SK-N-SH (cell line): ENCODE measurements around the gene TMEM163. TPM values are rescaled to one million over a fixed set of nuclear protein-coding genes. Genes with fewer than 3 reads are reported as not detected.

Experiments used
- CTCF ChIA-PET: fragments of 300-600, 350-600 bp; formaldehyde crosslinking; extraction: SDS; loops from one replicate; lab custom pipeline; 2021; lab: Yijun Ruan, JAX
- POLR2A ChIA-PET: fragments of 350-600 bp; sonication (Branson Sonifier 250); formaldehyde crosslinking; extraction: SDS; loops from one replicate; lab custom pipeline; 2020; ENCODE audit warnings: antibody characterized with exemption, inconsistent platforms; lab: Yijun Ruan, JAX
- DNase-seq: peaks from one replicate; pipeline ENCODE4 v3.0.0; 2012
- H2AFZ ChIP-seq: fragments of 200-600 bp; sonication (generic); 2 replicates; pipeline ENCODE4 v1.8.1; 2016; ENCODE audit warnings: antibody characterized with exemption, mild to moderate bottlenecking, low read depth
- H3F3A ChIP-seq: fragments of 200-600 bp; sonication (generic); replicated peaks from 2 replicates; pipeline ENCODE3; 2016; ENCODE audit warnings: antibody characterized with exemption, mild to moderate bottlenecking; ENCODE audit not compliant: insufficient read depth
- H3K27ac ChIP-seq, 2 experiments: fragments of 200-500 bp in 1 of 2; fragments of 200-600 bp in 1 of 2; sonication (Bioruptor generic) in 1 of 2; sonication (generic), shearing (Covaris generic) in 1 of 2; 2 replicates each; pipeline versions ENCODE4 v1.5.1 to v1.6.1; 2014 to 2016; ENCODE audit warnings: low read depth in 2 of 2, inconsistent platforms in 1 of 2, low read length in 1 of 2, mild to moderate bottlenecking in 1 of 2, mixed read lengths in 1 of 2
- H3K27me3 ChIP-seq: fragments of 200-600 bp; sonication (generic), shearing (Covaris generic); 2 replicates; pipeline ENCODE4 v1.6.1; 2016; ENCODE audit warnings: mixed run types; ENCODE audit not compliant: insufficient read depth
- H3K36me3 ChIP-seq, 2 experiments: fragments of 200-500 bp in 1 of 2; fragments of 200-600 bp in 1 of 2; sonication (Bioruptor generic) in 1 of 2; sonication (generic) in 1 of 2; replicated peaks in 1 of 2; 2 replicates each; pipeline versions ENCODE3 to v1.5.1; 2014 to 2016; ENCODE audit warnings: low read length in 1 of 2, mild to moderate bottlenecking in 1 of 2; ENCODE audit not compliant: insufficient read depth in 2 of 2, control insufficient read depth in 1 of 2
- H3K4me1 ChIP-seq, 2 experiments: fragments of 200-500 bp in 1 of 2; fragments of 200-600 bp in 1 of 2; sonication (Bioruptor generic) in 1 of 2; sonication (generic), shearing (Covaris generic) in 1 of 2; 2 replicates each; pipeline versions ENCODE4 v1.5.1 to v1.6.1; 2014 to 2016; ENCODE audit warnings: low read depth in 1 of 2, low read length in 1 of 2, mixed run types in 1 of 2; ENCODE audit not compliant: insufficient read depth in 2 of 2, control insufficient read depth in 1 of 2
- H3K4me2 ChIP-seq: fragments of 200-600 bp; sonication (generic), shearing (Covaris generic); 2 replicates; pipeline ENCODE4 v1.6.1; 2017; ENCODE audit warnings: mixed run types
- H3K4me3 ChIP-seq, 2 experiments: fragments of 200-500 bp in 1 of 2; fragments of 200-600 bp in 1 of 2; sonication (Bioruptor generic) in 1 of 2; sonication (generic), shearing (Covaris generic) in 1 of 2; 2 replicates each; pipeline versions ENCODE4 v1.5.1 to v1.8.1; 2014 to 2016; ENCODE audit warnings: low read depth in 2 of 2, inconsistent platforms in 1 of 2, low read length in 1 of 2, mild to moderate bottlenecking in 1 of 2, mixed read lengths in 1 of 2, moderate library complexity in 1 of 2
- H3K79me2 ChIP-seq: fragments of 200-600 bp; sonication (generic); 2 replicates; pipeline ENCODE4 v1.8.1; 2017; ENCODE audit warnings: mild to moderate bottlenecking; ENCODE audit not compliant: insufficient read depth
- H3K9ac ChIP-seq: fragments of 200-600 bp; sonication (generic); 2 replicates; pipeline ENCODE4 v1.6.1; 2017; ENCODE audit warnings: mixed run types
- H3K9me2 ChIP-seq: fragments of 200-600 bp; sonication (generic); 2 replicates; pipeline ENCODE4 v1.6.1; 2017; ENCODE audit warnings: mixed run types
- H3K9me3 ChIP-seq: fragments of 200-600 bp; sonication (generic); 2 replicates; pipeline ENCODE4 v1.6.1; 2017; ENCODE audit warnings: mixed run types, mild to moderate bottlenecking, moderate library complexity
- H4K20me1 ChIP-seq: fragments of 200-600 bp; sonication (generic); 2 replicates; pipeline ENCODE4 v1.6.1; 2017; ENCODE audit warnings: mild to moderate bottlenecking, mixed run types; ENCODE audit not compliant: insufficient read depth
- CHD2 ChIP-seq: fragments of 150-350 bp; IDR thresholded peaks from 2 replicates; pipeline ENCODE4 v1.6.1; 2018; ENCODE audit warnings: low read length; ENCODE audit not compliant: partially characterized antibody
- EZH2phosphoT487 ChIP-seq: fragments of 200-600 bp; sonication (generic); IDR thresholded peaks from 2 replicates; pipeline ENCODE4 v1.6.1; 2017; ENCODE audit warnings: low read depth, mixed run types, mild to moderate bottlenecking, antibody characterized with exemption, moderate library complexity, borderline replicate concordance
- FOSL2 ChIP-seq: IDR thresholded peaks from 2 replicates; pipeline ENCODE4 v1.4.0; 2012; ENCODE audit warnings: low read depth, mild to moderate bottlenecking, moderate library complexity, borderline replicate concordance
- FOXM1 ChIP-seq: IDR thresholded peaks from 2 replicates; pipeline ENCODE4 v1.4.0; 2012; ENCODE audit warnings: low read depth, mild to moderate bottlenecking
- GABPA ChIP-seq: IDR thresholded peaks from 2 replicates; pipeline ENCODE4 v1.4.0; 2012; ENCODE audit warnings: low read depth, mild to moderate bottlenecking
- GATA2 ChIP-seq: sonication (generic); formaldehyde crosslinking; IDR thresholded peaks from 2 replicates; pipeline ENCODE4 v1.5.0; 2020; ENCODE audit warnings: mild to moderate bottlenecking, missing genetic modification reagents
- JUND ChIP-seq: IDR thresholded peaks from 2 replicates; pipeline ENCODE4 v1.4.0; 2012
- NRF1 ChIP-seq: IDR thresholded peaks from 2 replicates; pipeline ENCODE4 v1.6.1; 2012; ENCODE audit warnings: low read depth, mild to moderate bottlenecking, low read length
- POLR2AphosphoS5 ChIP-seq: IDR thresholded peaks from 2 replicates; pipeline ENCODE4 v1.6.1; 2012; ENCODE audit warnings: low read depth, low read length
- RCOR1 ChIP-seq: fragments of 150-350 bp; IDR thresholded peaks from 2 replicates; pipeline ENCODE4 v1.6.1; 2017; ENCODE audit warnings: antibody characterized with exemption, low read length
- RXRA ChIP-seq: IDR thresholded peaks from 2 replicates; pipeline ENCODE4 v1.4.0; 2012; ENCODE audit warnings: low read depth, mild to moderate bottlenecking, borderline replicate concordance
- SIN3A ChIP-seq: IDR thresholded peaks from 2 replicates; pipeline ENCODE4 v1.6.1; 2012; ENCODE audit warnings: low read depth, mild to moderate bottlenecking, low read length, moderate library complexity, borderline replicate concordance
- TAF1 ChIP-seq: IDR thresholded peaks from 2 replicates; pipeline ENCODE4 v1.6.1; 2012; ENCODE audit warnings: low read depth, mild to moderate bottlenecking, low read length, moderate library complexity, borderline replicate concordance
- TCF12 ChIP-seq: IDR thresholded peaks from 2 replicates; pipeline ENCODE4 v1.4.0; 2012
- TEAD4 ChIP-seq: IDR thresholded peaks from 2 replicates; pipeline ENCODE4 v1.4.0; 2012; ENCODE audit warnings: mild to moderate bottlenecking, borderline replicate concordance; ENCODE audit not compliant: insufficient read depth
- YY1 ChIP-seq: IDR thresholded peaks from 2 replicates; pipeline ENCODE4 v1.4.0; 2012; ENCODE audit warnings: low read depth, mild to moderate bottlenecking
- WGBS: methylation state at CpG from one replicate; pipeline ENCODE4 v1.1.6; 2017; ENCODE audit warnings: low lambda C conversion rate; 5-methylcytosine and 5-hydroxymethylcytosine counted together
- polyA plus RNA-seq, 3 experiments: library from polyadenylated mRNA; depleted of rRNA; stranded (reverse); fragments of >200 nt; gene quantifications; 2 replicates each; pipeline ENCODE4 v1.2.3, GENCODE V29; 2012
- TF ChIP-seq, protein P1 (sequence below): fragments of 150-350 bp; IDR thresholded peaks from 2 replicates; pipeline ENCODE4 v1.6.1; 2017; ENCODE audit warnings: antibody characterized with exemption, low read length, low read depth, borderline replicate concordance
- TF ChIP-seq, protein P2 (sequence below): fragments of 150-350 bp; IDR thresholded peaks from 2 replicates; pipeline ENCODE4 v1.6.1; 2016; ENCODE audit warnings: mild to moderate bottlenecking, low read depth, low read length
- TF ChIP-seq, protein P3 (sequence below): IDR thresholded peaks from 2 replicates; pipeline ENCODE4; 2012
- TF ChIP-seq, protein P4 (sequence below): IDR thresholded peaks from 2 replicates; pipeline ENCODE4 v1.4.0; 2012; ENCODE audit warnings: low read depth, borderline replicate concordance
- TF ChIP-seq, protein P5 (sequence below): IDR thresholded peaks from 2 replicates; pipeline ENCODE4 v1.4.0; 2012; ENCODE audit warnings: low read depth, borderline replicate concordance

The TMEM163 gene
- polyA plus RNA-seq, 1 of the 3 experiments (the other 2 are of a cell fraction), result not detected

DNA sequence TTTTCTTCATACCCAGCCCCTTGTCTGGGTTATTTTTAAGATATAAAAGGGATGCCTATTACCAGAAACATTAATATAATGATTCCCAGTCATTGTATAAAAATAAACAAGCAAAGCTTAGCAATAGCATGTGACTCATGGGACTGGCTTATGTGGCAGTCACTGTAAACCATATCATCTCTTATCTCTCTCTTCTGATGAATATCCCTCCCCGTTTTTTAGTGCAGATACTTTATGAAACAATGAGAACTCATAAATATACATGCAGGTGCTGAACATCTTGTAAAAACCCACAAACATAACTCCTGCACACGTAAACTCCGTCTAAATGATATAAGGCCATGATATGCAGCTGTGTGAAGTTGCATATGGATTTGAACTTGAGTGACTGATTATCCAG is 310.0 kb downstream of the TMEM163 start:
- Histone ChIP-seq H3K79me2 (no peaks in the 10 kb centered on the region), H3K9me2 (no peaks in the 10 kb centered on the region), H3K4me3 (no peak overlapping the region), H3K4me1 (peaks cover 43 to 50% of the 10 kb centered on the region in 2 experiments), H3F3A (peaks cover 11% of the 10 kb centered on the region), H3K36me3 (peaks cover 0 to 8% of the 10 kb centered on the region in 2 experiments), H4K20me1 (no peaks in the 10 kb centered on the region), H3K4me2 (peak overlapping the region; percentile 21; the same call in 1 of the 2 replicates), H3K27ac (peak overlapping the region; percentile 66 to 97), H3K27me3 (no peaks in the 10 kb centered on the region), H3K9ac (no peak overlapping the region; the same call in 1 of the 2 replicates), H2AFZ (no peak overlapping the region), H3K9me3 (no peaks in the 10 kb centered on the region)
- TF ChIP-seq EZH2phosphoT487 (no peak), TCF12 (peak; percentile 49; the same call in 1 of the 2 replicates), GATA2 (CRISPR knock-in tag) (no peak), YY1 (no peak), FOSL2 (peak; percentile 29; the same call in 1 of the 2 replicates)
- TF ChIP-seq, protein P1, sequence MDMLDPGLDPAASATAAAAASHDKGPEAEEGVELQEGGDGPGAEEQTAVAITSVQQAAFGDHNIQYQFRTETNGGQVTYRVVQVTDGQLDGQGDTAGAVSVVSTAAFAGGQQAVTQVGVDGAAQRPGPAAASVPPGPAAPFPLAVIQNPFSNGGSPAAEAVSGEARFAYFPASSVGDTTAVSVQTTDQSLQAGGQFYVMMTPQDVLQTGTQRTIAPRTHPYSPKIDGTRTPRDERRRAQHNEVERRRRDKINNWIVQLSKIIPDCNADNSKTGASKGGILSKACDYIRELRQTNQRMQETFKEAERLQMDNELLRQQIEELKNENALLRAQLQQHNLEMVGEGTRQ, result no peak
- ChIA-PET POLR2A (no interaction called here), CTCF (interaction anchor here (1.1 to 8.7 kb wide), 2 partner anchors 27 to 288 kb away, joined by 3 to 175 read pairs; no protein-coding TSS in a partner anchor)
- WGBS, result 66% methylated on average over 3 of the region's 3 CpGs
- DNase-seq, result no peak

DNA sequence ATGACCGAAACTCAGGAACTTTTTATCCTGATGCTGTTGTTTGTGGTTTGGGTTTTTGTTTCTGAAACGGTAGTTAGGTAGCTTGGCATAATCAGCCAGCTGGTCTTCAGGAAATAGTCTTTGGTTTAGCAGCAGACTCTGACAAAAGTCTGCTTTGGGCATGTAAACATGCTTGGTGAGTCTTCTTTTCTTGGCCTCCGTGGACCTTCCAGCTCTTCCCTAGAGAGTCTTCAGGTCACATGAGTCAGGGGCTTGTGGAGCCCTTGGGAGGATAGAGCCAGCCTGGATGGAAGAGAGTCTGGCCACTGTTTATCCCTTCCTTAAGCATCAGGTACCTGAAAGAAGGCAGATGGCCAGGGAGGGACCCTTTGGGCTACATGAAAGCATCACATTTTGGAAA is 310.4 kb downstream of the TMEM163 start:
- peaks cover 43 to 50% of the 10 kb centered on the region in 2 experiments for H3K4me1 ChIP-seq
- no peaks in the 10 kb centered on the region for H3K27me3 ChIP-seq
- ChIA-PET CTCF (interaction anchor here (8.7 kb wide), 1 partner anchor 288 kb away, joined by 175 read pairs; no protein-coding TSS in a partner anchor), POLR2A (no interaction called here)
- peak overlapping the region; percentile 47 to 66 for H3K27ac ChIP-seq
- H3K9me2 ChIP-seq, result no peaks in the 10 kb centered on the region
- no peak overlapping the region for H2AFZ ChIP-seq
- no peaks in the 10 kb centered on the region for H3K79me2 ChIP-seq
- TF ChIP-seq, protein P2, sequence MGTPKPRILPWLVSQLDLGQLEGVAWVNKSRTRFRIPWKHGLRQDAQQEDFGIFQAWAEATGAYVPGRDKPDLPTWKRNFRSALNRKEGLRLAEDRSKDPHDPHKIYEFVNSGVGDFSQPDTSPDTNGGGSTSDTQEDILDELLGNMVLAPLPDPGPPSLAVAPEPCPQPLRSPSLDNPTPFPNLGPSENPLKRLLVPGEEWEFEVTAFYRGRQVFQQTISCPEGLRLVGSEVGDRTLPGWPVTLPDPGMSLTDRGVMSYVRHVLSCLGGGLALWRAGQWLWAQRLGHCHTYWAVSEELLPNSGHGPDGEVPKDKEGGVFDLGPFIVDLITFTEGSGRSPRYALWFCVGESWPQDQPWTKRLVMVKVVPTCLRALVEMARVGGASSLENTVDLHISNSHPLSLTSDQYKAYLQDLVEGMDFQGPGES, result no peak
- TF ChIP-seq, protein P3, sequence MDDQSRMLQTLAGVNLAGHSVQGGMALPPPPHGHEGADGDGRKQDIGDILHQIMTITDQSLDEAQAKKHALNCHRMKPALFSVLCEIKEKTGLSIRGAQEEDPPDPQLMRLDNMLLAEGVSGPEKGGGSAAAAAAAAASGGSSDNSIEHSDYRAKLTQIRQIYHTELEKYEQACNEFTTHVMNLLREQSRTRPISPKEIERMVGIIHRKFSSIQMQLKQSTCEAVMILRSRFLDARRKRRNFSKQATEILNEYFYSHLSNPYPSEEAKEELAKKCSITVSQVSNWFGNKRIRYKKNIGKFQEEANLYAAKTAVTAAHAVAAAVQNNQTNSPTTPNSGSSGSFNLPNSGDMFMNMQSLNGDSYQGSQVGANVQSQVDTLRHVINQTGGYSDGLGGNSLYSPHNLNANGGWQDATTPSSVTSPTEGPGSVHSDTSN, result no peak
- TF ChIP-seq, protein P4, sequence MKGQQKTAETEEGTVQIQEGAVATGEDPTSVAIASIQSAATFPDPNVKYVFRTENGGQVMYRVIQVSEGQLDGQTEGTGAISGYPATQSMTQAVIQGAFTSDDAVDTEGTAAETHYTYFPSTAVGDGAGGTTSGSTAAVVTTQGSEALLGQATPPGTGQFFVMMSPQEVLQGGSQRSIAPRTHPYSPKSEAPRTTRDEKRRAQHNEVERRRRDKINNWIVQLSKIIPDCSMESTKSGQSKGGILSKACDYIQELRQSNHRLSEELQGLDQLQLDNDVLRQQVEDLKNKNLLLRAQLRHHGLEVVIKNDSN, result no peak
- TF ChIP-seq TAF1, result no peak
- TF ChIP-seq RCOR1, result no peak
- no peak for TF ChIP-seq GATA2 (CRISPR knock-in tag)
- TF ChIP-seq POLR2AphosphoS5, result no peak
- TF ChIP-seq RXRA, result no peak
- TF ChIP-seq YY1, result no peak
- no peak for TF ChIP-seq SIN3A
- no peak for TF ChIP-seq FOSL2
- no peak for TF ChIP-seq TEAD4
- no peak for TF ChIP-seq FOXM1
- TF ChIP-seq CHD2, result no peak
- no peak for TF ChIP-seq GABPA
- no peak for TF ChIP-seq JUND
- TF ChIP-seq, protein P5, sequence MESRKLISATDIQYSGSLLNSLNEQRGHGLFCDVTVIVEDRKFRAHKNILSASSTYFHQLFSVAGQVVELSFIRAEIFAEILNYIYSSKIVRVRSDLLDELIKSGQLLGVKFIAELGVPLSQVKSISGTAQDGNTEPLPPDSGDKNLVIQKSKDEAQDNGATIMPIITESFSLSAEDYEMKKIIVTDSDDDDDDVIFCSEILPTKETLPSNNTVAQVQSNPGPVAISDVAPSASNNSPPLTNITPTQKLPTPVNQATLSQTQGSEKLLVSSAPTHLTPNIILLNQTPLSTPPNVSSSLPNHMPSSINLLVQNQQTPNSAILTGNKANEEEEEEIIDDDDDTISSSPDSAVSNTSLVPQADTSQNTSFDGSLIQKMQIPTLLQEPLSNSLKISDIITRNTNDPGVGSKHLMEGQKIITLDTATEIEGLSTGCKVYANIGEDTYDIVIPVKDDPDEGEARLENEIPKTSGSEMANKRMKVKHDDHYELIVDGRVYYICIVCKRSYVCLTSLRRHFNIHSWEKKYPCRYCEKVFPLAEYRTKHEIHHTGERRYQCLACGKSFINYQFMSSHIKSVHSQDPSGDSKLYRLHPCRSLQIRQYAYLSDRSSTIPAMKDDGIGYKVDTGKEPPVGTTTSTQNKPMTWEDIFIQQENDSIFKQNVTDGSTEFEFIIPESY, result no peak
- TF ChIP-seq NRF1, result no peak
- H3K9me3 ChIP-seq, result no peaks in the 10 kb centered on the region
- H3K4me2 ChIP-seq, result peak overlapping the region; percentile 21; the same call in 1 of the 2 replicates
- WGBS, result 81% methylated on average over 3 of the region's 3 CpGs
- H3K4me3 ChIP-seq, result no peak overlapping the region
- H3F3A ChIP-seq, result peaks cover 11% of the 10 kb centered on the region
- peaks cover 0 to 9% of the 10 kb centered on the region in 2 experiments for H3K36me3 ChIP-seq
- H3K9ac ChIP-seq, result no peak overlapping the region; the same call in 1 of the 2 replicates
- DNase-seq, result no peak
- no peaks in the 10 kb centered on the region for H4K20me1 ChIP-seq
